ENCODE measurements around the gene FOXN1.

FOXN1 gene

DNA sequence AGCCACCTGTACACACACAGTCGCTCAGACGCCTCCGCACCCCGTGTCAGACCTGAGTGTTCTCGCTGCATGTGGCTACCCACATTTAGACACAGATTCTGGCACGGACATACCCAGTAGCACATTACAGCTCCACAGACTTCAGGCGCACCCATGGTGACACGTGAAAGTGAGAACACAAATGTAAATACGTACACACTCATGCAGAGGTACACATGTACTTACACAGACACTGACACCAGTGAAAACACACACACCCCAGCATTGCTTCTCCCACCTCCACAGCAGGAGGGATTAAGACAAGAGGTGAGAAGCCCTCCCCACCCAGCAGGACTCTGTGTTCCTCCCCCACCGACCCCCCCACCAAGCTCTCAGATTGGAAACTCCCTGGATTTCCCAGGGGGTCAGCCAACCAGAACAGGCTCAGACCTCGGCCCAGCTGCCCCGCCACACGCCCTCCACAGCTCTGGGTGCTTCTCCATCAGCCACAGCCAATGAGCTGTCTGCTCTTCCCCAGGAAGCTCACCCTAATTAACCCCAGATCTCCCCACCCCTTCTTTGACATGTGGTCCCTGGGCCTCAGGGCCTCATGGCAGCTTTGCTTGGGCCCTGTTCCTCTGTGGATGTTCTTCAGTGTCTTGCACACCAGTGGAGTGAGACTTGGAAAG lies 5.3 kb upstream of the FOXN1 start:
- Histone ChIP-seq H3K9ac (ENCODE audit: low read length in 5 of 5) (no peak overlapping the region), H3K4me3 (ENCODE audit: low read depth in 1 of 5, low read length in 5 of 5) (no peak overlapping the region), H3K36me3 (ENCODE audit: control insufficient read depth in 5 of 5, insufficient read depth in 5 of 5, low read length in 5 of 5) (no peaks in the 10 kb centered on the region), H3K9me3 (ENCODE audit: control insufficient read depth in 5 of 5, low read length in 5 of 5) (no peaks in the 10 kb centered on the region), H3K27ac (ENCODE audit: low read depth, low read length) (no peak overlapping the region), H3K4me1 (ENCODE audit: control insufficient read depth in 5 of 5, insufficient read depth in 5 of 5, low read length in 5 of 5) (peaks cover 0 to 3% (median 0%) of the 10 kb centered on the region in 5 donors), H3K27me3 (ENCODE audit: control insufficient read depth in 5 of 5, insufficient read depth in 4 of 5, low read length in 5 of 5) (peaks cover 3 to 22% (median 12%) of the 10 kb centered on the region in 5 donors)

DNA sequence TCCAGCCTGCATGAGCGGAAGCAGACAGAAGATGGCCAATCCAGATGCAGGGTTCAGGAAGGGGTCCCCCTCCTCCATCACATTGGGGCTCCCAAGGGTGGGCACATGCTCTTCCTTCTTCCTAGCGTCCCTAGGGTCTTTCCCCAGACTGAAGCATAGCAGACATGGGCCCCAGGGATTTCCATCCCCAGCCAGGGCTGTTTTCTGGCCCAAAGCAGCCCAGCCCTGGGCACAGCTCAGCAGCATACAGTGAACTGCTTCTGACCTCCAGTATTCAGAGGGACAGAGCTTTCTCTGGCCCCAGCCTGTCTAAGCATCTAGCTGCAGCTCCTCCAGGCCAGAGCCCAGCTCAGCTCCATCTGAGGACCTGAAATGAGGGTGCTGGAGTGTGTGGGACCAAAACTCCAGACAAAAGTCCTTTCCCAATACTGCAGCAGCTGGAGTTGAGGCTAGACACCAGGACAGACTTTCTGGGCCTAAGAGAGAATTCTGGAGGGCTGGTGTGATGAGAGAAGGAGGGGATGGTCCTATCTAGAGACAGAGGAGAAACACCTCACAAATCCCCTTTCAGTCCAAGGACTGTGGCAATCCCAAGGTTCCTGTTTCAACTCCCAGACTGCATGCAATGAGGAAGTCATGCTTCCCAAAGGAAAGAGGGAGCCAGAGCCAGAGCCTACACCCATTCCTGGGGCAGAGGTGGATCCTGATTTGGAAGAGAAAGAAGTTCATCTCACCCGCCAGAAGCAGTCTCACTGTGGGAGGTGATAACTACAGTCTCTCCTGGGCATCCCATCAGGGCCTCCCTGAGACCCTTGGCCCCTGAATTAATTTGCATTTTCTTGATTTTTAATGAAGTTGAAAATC lies 4.5 kb upstream of the FOXN1 start:
- Histone ChIP-seq H3K27me3 (ENCODE audit: control insufficient read depth in 5 of 5, insufficient read depth in 4 of 5, low read length in 5 of 5) (peaks cover 3 to 16% (median 14%) of the 10 kb centered on the region in 5 donors), H3K9me3 (ENCODE audit: control insufficient read depth in 5 of 5, low read length in 5 of 5) (no peaks in the 10 kb centered on the region), H3K9ac (ENCODE audit: low read length in 5 of 5) (no peak overlapping the region), H3K27ac (ENCODE audit: low read depth, low read length) (no peak overlapping the region), H3K4me1 (ENCODE audit: control insufficient read depth in 5 of 5, insufficient read depth in 5 of 5, low read length in 5 of 5) (peaks cover 0 to 3% (median 0%) of the 10 kb centered on the region in 5 donors), H3K4me3 (ENCODE audit: low read depth in 1 of 5, low read length in 5 of 5) (no peak overlapping the region), H3K36me3 (ENCODE audit: control insufficient read depth in 5 of 5, insufficient read depth in 5 of 5, low read length in 5 of 5) (no peaks in the 10 kb centered on the region)

DNA sequence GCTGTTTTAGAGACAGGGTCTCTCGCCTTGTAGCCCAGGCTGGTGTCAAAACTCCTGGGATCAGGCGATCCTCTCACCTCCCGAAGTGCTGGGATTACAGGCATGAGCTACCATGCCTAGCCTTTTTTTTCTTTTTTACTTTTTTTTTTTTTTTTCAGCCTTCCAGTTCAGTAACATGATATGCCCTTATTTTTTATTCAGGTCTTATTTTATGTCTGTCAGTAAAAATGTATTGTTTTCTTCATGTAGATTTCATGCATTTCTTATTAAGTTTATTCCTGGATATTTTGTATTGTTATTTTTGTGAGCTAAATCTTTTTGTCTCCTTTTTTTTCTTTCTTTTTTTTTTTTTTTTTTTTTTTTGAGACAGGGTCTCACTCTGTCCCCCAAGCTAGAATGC lies 2.7 kb upstream of the FOXN1 start:
- H3K4me1 ChIP-seq (ENCODE audit: control insufficient read depth in 5 of 5, insufficient read depth in 5 of 5, low read length in 5 of 5): peaks cover 0 to 3% (median 0%) of the 10 kb centered on the region in 5 donors
- no peak overlapping the region for H3K27ac ChIP-seq (ENCODE audit: low read depth, low read length)
- H3K4me3 ChIP-seq (ENCODE audit: low read depth in 1 of 5, low read length in 5 of 5): no peak overlapping the region
- H3K9me3 ChIP-seq (ENCODE audit: control insufficient read depth in 5 of 5, low read length in 5 of 5): no peaks in the 10 kb centered on the region
- H3K36me3 ChIP-seq (ENCODE audit: control insufficient read depth in 5 of 5, insufficient read depth in 5 of 5, low read length in 5 of 5): no peaks in the 10 kb centered on the region
- no peak overlapping the region for H3K9ac ChIP-seq (ENCODE audit: low read length in 5 of 5)
- peaks cover 8 to 21% (median 18%) of the 10 kb centered on the region in 5 donors for H3K27me3 ChIP-seq (ENCODE audit: control insufficient read depth in 5 of 5, insufficient read depth in 4 of 5, low read length in 5 of 5)

DNA sequence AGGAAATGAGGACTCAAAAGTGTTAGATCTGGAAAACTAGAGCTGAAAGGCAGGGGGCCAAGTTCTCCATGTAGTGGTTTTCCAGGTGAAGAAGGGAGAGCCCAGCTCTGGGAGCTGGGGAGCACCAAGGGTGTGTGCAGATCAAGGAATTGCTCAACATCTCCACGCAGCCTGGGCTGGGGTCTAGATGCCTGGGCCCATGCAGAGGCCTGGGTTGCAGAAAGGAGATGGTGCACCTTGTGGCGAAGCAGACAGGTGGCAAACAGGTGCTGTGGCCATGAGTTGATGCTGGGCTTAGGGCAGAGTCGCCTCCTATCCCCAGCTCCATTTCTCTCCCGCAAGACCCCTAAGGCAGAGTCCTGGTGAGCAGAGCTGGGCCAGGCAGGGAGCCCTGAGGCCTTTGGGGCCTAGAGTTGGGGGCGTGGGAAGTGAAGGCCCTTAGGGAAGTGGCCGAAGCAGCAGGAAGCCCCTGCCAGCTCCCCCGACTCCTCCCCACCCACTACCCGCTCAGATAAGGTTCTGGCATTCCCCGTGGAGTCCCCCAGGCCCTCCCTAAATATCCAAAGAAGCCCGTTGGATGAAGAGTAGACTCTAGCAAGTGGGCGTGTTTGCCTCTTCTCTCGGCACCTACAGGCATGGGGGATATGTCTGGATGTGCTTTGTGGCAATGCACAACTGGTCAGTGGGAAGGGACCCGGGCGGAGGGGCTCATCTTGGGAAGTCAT lies 777 bp downstream of the FOXN1 start:
- Histone ChIP-seq H3K36me3 (ENCODE audit: control insufficient read depth in 5 of 5, insufficient read depth in 5 of 5, low read length in 5 of 5) (no peaks in the 10 kb centered on the region), H3K9ac (ENCODE audit: low read length in 5 of 5) (no peak overlapping the region), H3K9me3 (ENCODE audit: control insufficient read depth in 5 of 5, low read length in 5 of 5) (no peaks in the 10 kb centered on the region), H3K4me3 (ENCODE audit: low read depth in 1 of 5, low read length in 5 of 5) (no peak overlapping the region), H3K27ac (ENCODE audit: low read depth, low read length) (no peak overlapping the region), H3K27me3 (ENCODE audit: control insufficient read depth in 5 of 5, insufficient read depth in 4 of 5, low read length in 5 of 5) (peaks cover 22 to 41% (median 34%) of the 10 kb centered on the region in 5 donors), H3K4me1 (ENCODE audit: control insufficient read depth in 5 of 5, insufficient read depth in 5 of 5, low read length in 5 of 5) (peaks cover 0 to 13% (median 0%) of the 10 kb centered on the region in 5 donors)

DNA sequence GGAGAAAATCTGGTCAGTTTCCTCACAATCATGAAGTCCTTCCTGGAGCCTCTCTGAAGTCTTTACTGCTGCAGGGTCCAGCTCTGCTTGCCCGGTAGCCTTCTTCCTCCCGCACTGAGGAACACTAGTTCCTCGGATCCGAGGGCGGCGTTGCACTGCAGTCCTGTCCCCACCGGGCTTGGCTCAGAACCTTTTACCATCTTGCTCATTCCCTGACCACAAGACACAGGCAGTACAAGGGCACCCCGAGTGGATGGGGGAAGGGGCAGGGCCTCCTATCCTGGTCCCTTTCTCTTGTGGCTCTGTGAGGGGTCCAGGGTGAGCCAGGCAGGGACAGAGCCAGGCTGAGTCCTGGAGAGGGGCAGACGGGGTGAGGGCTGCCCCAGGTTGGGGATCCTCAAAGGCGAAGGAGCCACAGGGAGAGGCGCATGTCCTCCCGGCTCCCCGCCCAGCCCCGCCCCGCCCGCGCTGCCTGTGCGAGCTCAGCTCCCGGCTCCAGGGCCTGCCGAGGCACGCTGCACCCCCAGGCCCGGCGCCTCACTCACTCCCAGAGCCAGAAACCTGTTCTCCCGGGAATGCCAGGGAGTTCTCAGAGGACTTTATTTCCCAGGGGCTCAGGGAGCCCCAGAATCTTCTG lies 1.5 kb downstream of the FOXN1 start:
- Histone ChIP-seq H3K9ac (ENCODE audit: low read length in 5 of 5) (no peak overlapping the region), H3K4me1 (ENCODE audit: control insufficient read depth in 5 of 5, insufficient read depth in 5 of 5, low read length in 5 of 5) (peaks cover 0 to 13% (median 0%) of the 10 kb centered on the region in 5 donors), H3K4me3 (ENCODE audit: low read depth in 1 of 5, low read length in 5 of 5) (no peak overlapping the region), H3K36me3 (ENCODE audit: control insufficient read depth in 5 of 5, insufficient read depth in 5 of 5, low read length in 5 of 5) (no peaks in the 10 kb centered on the region), H3K9me3 (ENCODE audit: control insufficient read depth in 5 of 5, low read length in 5 of 5) (no peaks in the 10 kb centered on the region), H3K27ac (ENCODE audit: low read depth, low read length) (no peak overlapping the region), H3K27me3 (ENCODE audit: control insufficient read depth in 5 of 5, insufficient read depth in 4 of 5, low read length in 5 of 5) (peaks cover 24 to 44% (median 37%) of the 10 kb centered on the region in 5 donors)

DNA sequence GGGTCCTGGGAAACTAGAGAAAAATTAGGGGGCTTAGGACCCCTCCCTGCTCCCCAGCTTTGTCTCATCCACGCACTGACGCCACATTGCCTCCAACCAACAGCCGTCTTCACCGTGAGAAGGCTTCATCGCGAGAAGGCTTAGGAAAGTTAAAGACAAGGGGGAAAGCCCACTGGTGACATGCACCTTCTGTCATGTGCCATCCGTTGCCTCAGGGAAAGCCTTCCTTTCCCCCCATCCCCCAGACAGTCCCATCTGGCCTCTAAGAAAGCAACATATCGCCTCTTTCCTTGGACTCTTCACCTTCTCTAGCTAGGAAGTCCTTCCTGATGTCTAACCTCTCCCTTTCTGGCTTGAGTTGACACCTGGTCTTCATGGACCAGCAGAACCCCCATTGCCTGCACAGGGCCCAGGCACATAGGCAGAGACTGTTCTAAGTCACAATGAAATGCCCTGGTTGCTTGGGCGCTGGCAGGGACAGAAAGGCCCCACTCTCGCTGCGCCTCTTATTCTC lies 2.1 kb downstream of the FOXN1 start:
- Histone ChIP-seq H3K27me3 (ENCODE audit: control insufficient read depth in 5 of 5, insufficient read depth in 4 of 5, low read length in 5 of 5) (peaks cover 26 to 45% (median 38%) of the 10 kb centered on the region in 5 donors), H3K36me3 (ENCODE audit: control insufficient read depth in 5 of 5, insufficient read depth in 5 of 5, low read length in 5 of 5) (no peaks in the 10 kb centered on the region), H3K4me1 (ENCODE audit: control insufficient read depth in 5 of 5, insufficient read depth in 5 of 5, low read length in 5 of 5) (peaks cover 0 to 13% (median 0%) of the 10 kb centered on the region in 5 donors), H3K4me3 (ENCODE audit: low read depth in 1 of 5, low read length in 5 of 5) (no peak overlapping the region), H3K27ac (ENCODE audit: low read depth, low read length) (no peak overlapping the region), H3K9me3 (ENCODE audit: control insufficient read depth in 5 of 5, low read length in 5 of 5) (no peaks in the 10 kb centered on the region), H3K9ac (ENCODE audit: low read length in 5 of 5) (no peak overlapping the region)

DNA sequence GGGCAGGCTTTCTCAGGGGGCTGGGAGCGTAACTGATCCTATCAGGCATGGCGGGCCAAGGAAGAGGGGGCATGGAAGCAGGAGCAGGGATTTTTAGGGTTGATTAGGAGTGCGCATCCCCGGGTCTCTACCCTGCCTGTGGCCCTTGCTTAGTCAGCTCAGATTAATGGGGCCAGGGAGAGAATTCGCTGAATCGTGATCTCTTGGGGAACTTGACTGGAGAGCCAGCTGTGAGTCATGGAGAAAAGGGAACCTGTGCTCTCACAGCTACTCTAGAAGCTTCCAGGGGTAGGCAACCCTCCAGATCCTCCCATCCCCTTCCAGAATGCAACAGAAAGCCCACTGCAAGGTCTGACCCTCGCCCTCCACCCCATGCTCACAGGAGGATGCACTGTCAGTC lies 3.6 kb downstream of the FOXN1 start:
- no peak overlapping the region for H3K9ac ChIP-seq (ENCODE audit: low read length in 5 of 5)
- H3K27me3 ChIP-seq (ENCODE audit: control insufficient read depth in 5 of 5, insufficient read depth in 4 of 5, low read length in 5 of 5): peaks cover 28 to 56% (median 44%) of the 10 kb centered on the region in 5 donors
- H3K4me3 ChIP-seq (ENCODE audit: low read depth in 1 of 5, low read length in 5 of 5): no peak overlapping the region
- H3K4me1 ChIP-seq (ENCODE audit: control insufficient read depth in 5 of 5, insufficient read depth in 5 of 5, low read length in 5 of 5): peaks cover 0 to 13% (median 0%) of the 10 kb centered on the region in 5 donors
- no peak overlapping the region for H3K27ac ChIP-seq (ENCODE audit: low read depth, low read length)
- H3K36me3 ChIP-seq (ENCODE audit: control insufficient read depth in 5 of 5, insufficient read depth in 5 of 5, low read length in 5 of 5): no peaks in the 10 kb centered on the region
- no peaks in the 10 kb centered on the region for H3K9me3 ChIP-seq (ENCODE audit: control insufficient read depth in 5 of 5, low read length in 5 of 5)

DNA sequence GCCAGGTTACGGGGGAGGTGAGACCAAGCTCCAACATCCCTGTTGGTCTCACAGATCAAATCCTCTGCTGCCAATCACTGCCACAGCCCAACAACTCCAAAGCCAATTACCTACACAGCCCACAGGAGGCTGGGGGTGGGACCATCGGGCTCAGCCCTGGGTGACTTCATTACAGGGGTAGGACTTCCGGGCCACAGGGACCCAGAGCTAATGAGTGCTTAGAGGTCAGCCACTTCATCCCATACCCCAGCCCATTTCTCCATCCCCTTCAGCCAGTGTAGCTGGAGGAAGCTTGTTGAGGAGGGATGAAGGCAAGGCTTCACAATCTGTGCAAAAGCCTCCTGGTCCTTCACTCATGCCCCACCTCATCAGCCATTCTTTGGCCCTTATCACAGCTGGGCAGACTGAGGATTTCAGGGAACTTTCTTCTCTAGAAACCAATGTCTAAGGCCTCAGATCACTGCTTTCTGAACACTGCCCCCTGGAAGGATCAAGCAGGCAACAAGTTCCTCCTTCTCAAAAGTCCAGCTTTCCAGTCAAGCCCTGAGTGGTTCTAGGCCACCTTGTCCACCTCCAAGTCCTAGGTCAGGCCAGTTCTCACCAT lies 5.8 kb downstream of the FOXN1 start:
- H3K36me3 ChIP-seq (ENCODE audit: control insufficient read depth in 5 of 5, insufficient read depth in 5 of 5, low read length in 5 of 5): no peaks in the 10 kb centered on the region
- no peak overlapping the region for H3K4me3 ChIP-seq (ENCODE audit: low read depth in 1 of 5, low read length in 5 of 5)
- no peak overlapping the region for H3K9ac ChIP-seq (ENCODE audit: low read length in 5 of 5)
- H3K27me3 ChIP-seq (ENCODE audit: control insufficient read depth in 5 of 5, insufficient read depth in 4 of 5, low read length in 5 of 5): peaks cover 31 to 46% (median 37%) of the 10 kb centered on the region in 5 donors
- H3K4me1 ChIP-seq (ENCODE audit: control insufficient read depth in 5 of 5, insufficient read depth in 5 of 5, low read length in 5 of 5): peaks cover 0 to 13% (median 0%) of the 10 kb centered on the region in 5 donors
- no peaks in the 10 kb centered on the region for H3K9me3 ChIP-seq (ENCODE audit: control insufficient read depth in 5 of 5, low read length in 5 of 5)
- no peak overlapping the region for H3K27ac ChIP-seq (ENCODE audit: low read depth, low read length)

DNA sequence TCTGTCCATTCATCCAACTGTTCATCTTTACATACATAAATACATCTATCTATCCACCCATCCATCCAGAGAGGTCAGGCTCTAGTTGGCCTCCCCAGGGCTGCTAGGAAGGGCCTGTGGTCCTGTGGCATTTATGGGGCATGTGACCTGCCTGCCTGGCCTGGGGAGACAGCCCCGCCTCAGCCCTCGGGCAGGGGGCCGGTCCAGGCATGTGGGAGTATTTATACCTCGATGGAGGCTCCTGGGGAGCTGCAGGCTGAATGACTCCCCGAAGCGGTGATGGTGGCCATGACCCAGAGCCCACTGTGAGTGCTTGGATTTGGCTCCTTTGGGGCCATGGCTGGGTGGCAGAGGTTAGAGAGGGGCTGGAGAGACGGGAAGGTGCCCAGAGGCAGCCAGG lies 7.3 kb downstream of the FOXN1 start:
- peaks cover 27 to 34% (median 29%) of the 10 kb centered on the region in 5 donors for H3K27me3 ChIP-seq (ENCODE audit: control insufficient read depth in 5 of 5, insufficient read depth in 4 of 5, low read length in 5 of 5)
- H3K9ac ChIP-seq (ENCODE audit: low read length in 5 of 5): no peak overlapping the region
- H3K36me3 ChIP-seq (ENCODE audit: control insufficient read depth in 5 of 5, insufficient read depth in 5 of 5, low read length in 5 of 5): no peaks in the 10 kb centered on the region
- H3K4me1 ChIP-seq (ENCODE audit: control insufficient read depth in 5 of 5, insufficient read depth in 5 of 5, low read length in 5 of 5): peaks cover 0 to 13% (median 0%) of the 10 kb centered on the region in 5 donors
- no peaks in the 10 kb centered on the region for H3K9me3 ChIP-seq (ENCODE audit: control insufficient read depth in 5 of 5, low read length in 5 of 5)
- no peak overlapping the region for H3K4me3 ChIP-seq (ENCODE audit: low read depth in 1 of 5, low read length in 5 of 5)
- H3K27ac ChIP-seq (ENCODE audit: low read depth, low read length): no peak overlapping the region

Data from subcutaneous abdominal adipose tissue (tissue), 5 donors.